Measurements from ENCODE around the gene MGRN1. TPM values are rescaled to one million over a fixed set of nuclear protein-coding genes. Genes with fewer than 3 reads are reported as not detected.

Gene MGRN1
- total RNA-seq, 1 experiment from 2014 or later = 105 TPM

DNA sequence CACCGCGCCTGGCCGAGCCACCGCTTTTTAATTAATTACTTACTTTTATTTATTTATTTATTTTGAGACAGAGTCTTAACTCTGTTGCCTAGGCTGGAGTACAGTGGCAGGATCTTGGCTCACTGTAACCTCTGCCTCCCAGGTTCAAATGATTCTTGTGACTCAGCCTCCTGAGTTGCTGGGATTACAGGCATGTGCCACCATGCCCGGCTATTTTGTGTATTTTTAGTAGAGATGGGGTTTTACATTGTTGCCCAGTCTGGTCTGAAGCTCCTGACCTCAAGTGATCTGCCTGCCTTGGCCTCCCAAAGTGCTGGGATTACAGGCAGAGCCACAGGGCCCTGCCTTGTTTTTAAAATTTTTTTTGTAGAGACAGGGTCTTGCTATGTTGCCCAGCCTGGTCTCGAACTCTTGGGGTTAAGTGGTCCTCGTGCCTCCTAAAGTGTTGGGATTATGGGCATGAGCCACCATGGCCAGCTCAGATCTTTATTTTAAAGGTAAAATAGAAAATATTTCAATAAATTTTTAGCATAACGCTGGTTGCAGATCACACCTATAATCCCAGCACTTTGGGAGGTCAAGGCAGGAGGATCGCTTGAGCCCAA, 50.4 kb downstream of the MGRN1 start:
- no peak for TF ChIP-seq CTCF (IDR thresholded peaks at IDR 0.05; ENCODE audit: unreplicated experiment)
- intact Hi-C loops (cut with micrococcal nuclease; ENCODE audit: unreplicated experiment) = no loop called here
- Mint-ChIP-seq H3K27ac (ENCODE audit: unreplicated experiment) (no peak overlapping the region), H3K4me1 (ENCODE audit: low read depth, unreplicated experiment) (peaks cover 19% of the 10 kb centered on the region), H3K27me3 (ENCODE audit: unreplicated experiment) (no peaks in the 10 kb centered on the region), H3K4me3 (ENCODE audit: low read depth, unreplicated experiment) (no peak overlapping the region), H3K9me3 (ENCODE audit: low read depth, unreplicated experiment) (no peaks in the 10 kb centered on the region), H3K36me3 (ENCODE audit: insufficient read depth, unreplicated experiment) (peaks cover 48% of the 10 kb centered on the region)
- BruUV-seq (replicated peaks) = no TSS peak
- no peak for DNase-seq
- CTCF ChIA-PET = interaction anchor here (0.6 kb wide), 1 partner anchor 198 kb away, joined by 6 read pairs; no protein-coding TSS in a partner anchor

DNA sequence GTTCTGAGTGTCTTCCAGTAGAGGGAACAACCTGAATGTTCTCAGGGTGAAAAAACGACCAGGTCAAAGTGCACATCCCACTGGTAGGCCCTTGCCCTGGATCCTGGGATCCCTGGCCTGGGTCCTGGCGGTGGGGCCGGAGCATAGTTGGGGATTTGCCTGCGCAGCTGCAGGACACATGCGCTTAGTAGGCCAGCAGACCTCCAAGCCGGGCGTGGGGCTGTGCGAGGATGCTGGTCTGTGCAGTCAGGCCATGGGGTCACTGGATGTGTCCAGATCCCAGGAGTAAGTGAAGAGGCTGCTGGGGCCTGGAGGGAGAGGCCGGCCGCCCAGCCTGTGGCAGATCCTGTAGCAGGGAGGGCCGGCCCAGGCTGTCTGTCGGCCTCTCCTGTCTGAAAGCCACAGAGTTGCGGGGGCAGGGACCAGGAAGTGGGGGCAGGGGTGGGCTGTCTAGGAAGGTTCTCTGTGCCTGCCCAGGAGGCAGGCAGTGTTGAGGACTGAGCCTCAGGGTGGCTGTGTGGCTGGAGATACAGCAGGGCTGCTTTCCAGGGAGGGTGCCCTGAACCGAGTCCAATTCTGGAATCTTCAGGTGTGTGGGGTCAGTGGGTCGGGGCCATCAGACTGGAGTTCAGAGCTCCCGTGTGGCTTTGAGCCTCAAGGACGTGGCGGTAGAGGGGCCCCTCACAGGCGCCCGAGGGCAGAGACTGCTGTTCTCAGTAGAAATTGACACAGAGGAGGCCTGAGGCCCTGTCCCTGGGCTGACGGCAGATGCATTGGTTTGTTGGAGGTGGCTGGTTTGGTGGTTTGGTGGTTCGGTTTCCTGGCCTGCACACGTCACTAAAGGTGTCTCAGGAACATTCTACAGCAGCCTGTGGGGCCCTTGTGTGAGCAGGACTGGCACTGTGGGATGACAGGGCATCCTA, 51.5 kb downstream of the MGRN1 start:
- no peaks in the 10 kb centered on the region for H3K27me3 Mint-ChIP-seq (ENCODE audit: unreplicated experiment)
- H3K27ac Mint-ChIP-seq (ENCODE audit: unreplicated experiment) = no peak overlapping the region
- peaks cover 58% of the 10 kb centered on the region for H3K36me3 Mint-ChIP-seq (ENCODE audit: insufficient read depth, unreplicated experiment)
- CTCF ChIA-PET = no interaction called here
- peaks cover 19% of the 10 kb centered on the region for H3K4me1 Mint-ChIP-seq (ENCODE audit: low read depth, unreplicated experiment)
- H3K9me3 Mint-ChIP-seq (ENCODE audit: low read depth, unreplicated experiment) = no peaks in the 10 kb centered on the region
- no peak for DNase-seq
- H3K4me3 Mint-ChIP-seq (ENCODE audit: low read depth, unreplicated experiment) = no peak overlapping the region
- no TSS peak for BruUV-seq (replicated peaks)
- TF ChIP-seq CTCF (IDR thresholded peaks at IDR 0.05; ENCODE audit: unreplicated experiment) = no peak
- intact Hi-C loops (cut with micrococcal nuclease; ENCODE audit: unreplicated experiment) = no loop called here

GRCh38 chr16:4676831-4677230, 52.2 kb downstream of the MGRN1 start:
- TF ChIP-seq CTCF (IDR thresholded peaks at IDR 0.05; ENCODE audit: unreplicated experiment) = no peak
- peaks cover 19% of the 10 kb centered on the region for H3K4me1 Mint-ChIP-seq (ENCODE audit: low read depth, unreplicated experiment)
- no peak overlapping the region for H3K27ac Mint-ChIP-seq (ENCODE audit: unreplicated experiment)
- DNase-seq = no peak
- no TSS peak for BruUV-seq (replicated peaks)
- no peaks in the 10 kb centered on the region for H3K27me3 Mint-ChIP-seq (ENCODE audit: unreplicated experiment)
- peaks cover 65% of the 10 kb centered on the region for H3K36me3 Mint-ChIP-seq (ENCODE audit: insufficient read depth, unreplicated experiment)
- H3K4me3 Mint-ChIP-seq (ENCODE audit: low read depth, unreplicated experiment) = no peak overlapping the region
- intact Hi-C loops (cut with micrococcal nuclease; ENCODE audit: unreplicated experiment) = no loop called here
- no peaks in the 10 kb centered on the region for H3K9me3 Mint-ChIP-seq (ENCODE audit: low read depth, unreplicated experiment)
- CTCF ChIA-PET = no interaction called here

- Mint-ChIP-seq H3K36me3 (ENCODE audit: insufficient read depth, unreplicated experiment) (peaks cover 70% of the 10 kb centered on the region), H3K4me3 (ENCODE audit: low read depth, unreplicated experiment) (no peak overlapping the region), H3K9me3 (ENCODE audit: low read depth, unreplicated experiment) (no peaks in the 10 kb centered on the region), H3K4me1 (ENCODE audit: low read depth, unreplicated experiment) (peaks cover 19% of the 10 kb centered on the region), H3K27me3 (ENCODE audit: unreplicated experiment) (no peaks in the 10 kb centered on the region), H3K27ac (ENCODE audit: unreplicated experiment) (no peak overlapping the region)
- intact Hi-C loops (cut with micrococcal nuclease; ENCODE audit: unreplicated experiment) = no loop called here
- no TSS peak for BruUV-seq (replicated peaks)
- TF ChIP-seq CTCF (IDR thresholded peaks at IDR 0.05; ENCODE audit: unreplicated experiment) = no peak
- CTCF ChIA-PET = no interaction called here
- DNase-seq = no peak
Measured at GRCh38 chr16:4677390-4677789, 52.8 kb downstream of the MGRN1 start.
